WTC11 (cell line): ENCODE data around the gene TMEM52. TPM values are rescaled to one million over a fixed set of nuclear protein-coding genes. Genes with fewer than 3 reads are reported as not detected.

Source experiments
- ATAC-seq: fragments of 200-7000 bp; cut with Tn5 transposase; 2 replicates; pipeline ENCODE4 v1.10.0; 2021; ENCODE audit warnings: mild to moderate bottlenecking, moderate library complexity
- CTCF ChIA-PET: fragments of 300-600 bp; sonication (Branson Sonifier 250); formaldehyde crosslinking; loops from one replicate; lab custom pipeline; 2021; ENCODE audit warnings: antibody characterized with exemption; lab: Charles Lee
- POLR2A ChIA-PET: fragments of 350-600 bp; sonication (Branson Sonifier 250); formaldehyde crosslinking; loops from one replicate; lab custom pipeline; 2021; ENCODE audit warnings: antibody characterized with exemption; lab: Charles Lee
- DNase-seq: peaks from one replicate; pipeline ENCODE4 v3.0.0; 2021; ENCODE audit warnings: low spot score
- H3K27ac Mint-ChIP-seq: 2 replicates; pipeline ENCODE4 v1.8.0; 2021; ENCODE audit warnings: mixed read lengths
- H3K27me3 Mint-ChIP-seq: 2 replicates; pipeline ENCODE4 v1.8.0; 2021; ENCODE audit warnings: low read depth, mild to moderate bottlenecking, moderate library complexity, mixed read lengths
- H3K36me3 Mint-ChIP-seq: 2 replicates; pipeline ENCODE4 v1.8.0; 2021; ENCODE audit warnings: mixed read lengths
- H3K4me1 Mint-ChIP-seq: 2 replicates; pipeline ENCODE4 v1.8.0; 2022; ENCODE audit warnings: mixed read lengths
- H3K4me3 Mint-ChIP-seq: 2 replicates; pipeline ENCODE4 v1.8.0; 2021; ENCODE audit warnings: mild to moderate bottlenecking, moderate library complexity, mixed read lengths
- H3K9me3 Mint-ChIP-seq: 2 replicates; pipeline ENCODE4 v1.8.0; 2021; ENCODE audit warnings: mixed read lengths
- AFF4 ChIP-seq: sonication (generic); formaldehyde crosslinking; IDR thresholded peaks from 2 replicates; pipeline ENCODE4 v1.8.1; 2023; ENCODE audit warnings: mild to moderate bottlenecking, missing genetic modification reagents, borderline replicate concordance
- CBFB ChIP-seq: sonication (generic); formaldehyde crosslinking; IDR thresholded peaks from 2 replicates; pipeline ENCODE4 v1.8.1; 2022; ENCODE audit warnings: mild to moderate bottlenecking, low read depth, missing genetic modification reagents
- CTCF ChIP-seq: fragments of 200-600 bp; IDR thresholded peaks from 2 replicates; pipeline ENCODE4 v1.8.0; 2022; ENCODE audit warnings: antibody characterized with exemption
- E2F5 ChIP-seq: sonication (generic); formaldehyde crosslinking; IDR thresholded peaks from 2 replicates; pipeline ENCODE4 v1.8.1; 2022; ENCODE audit warnings: mild to moderate bottlenecking, moderate library complexity, missing genetic modification reagents
- ELF4 ChIP-seq: sonication (generic); formaldehyde crosslinking; IDR thresholded peaks from 2 replicates; pipeline ENCODE4 v1.8.1; 2022; ENCODE audit warnings: low read depth, mild to moderate bottlenecking, moderate library complexity, missing genetic modification reagents
- FOXK1 ChIP-seq: sonication (generic); formaldehyde crosslinking; IDR thresholded peaks from 2 replicates; pipeline ENCODE4 v1.8.0; 2022; ENCODE audit warnings: mild to moderate bottlenecking, moderate library complexity, missing genetic modification reagents
- FOXP1 ChIP-seq: sonication (generic); formaldehyde crosslinking; IDR thresholded peaks from 2 replicates; pipeline ENCODE4 v1.8.0; 2022; ENCODE audit warnings: missing genetic modification reagents, mild to moderate bottlenecking, moderate library complexity, borderline replicate concordance
- GABPB1 ChIP-seq: sonication (generic); formaldehyde crosslinking; IDR thresholded peaks from 2 replicates; pipeline ENCODE4 v1.8.1; 2023; ENCODE audit warnings: mild to moderate bottlenecking, missing genetic modification reagents
- GRHL2 ChIP-seq: fragments of 250-450 bp; sonication (Bioruptor Pico); IDR thresholded peaks from 2 replicates; pipeline ENCODE4 v1.8.0; 2022; ENCODE audit warnings: mild to moderate bottlenecking, moderate library complexity; ENCODE audit not compliant: insufficient replicate concordance, severe bottlenecking
- IRF2 ChIP-seq: sonication (generic); formaldehyde crosslinking; IDR thresholded peaks from 2 replicates; pipeline ENCODE4 v1.8.0; 2022; ENCODE audit warnings: low read depth, missing genetic modification reagents, borderline replicate concordance
- JUN ChIP-seq: sonication (generic); formaldehyde crosslinking; IDR thresholded peaks from 2 replicates; pipeline ENCODE4 v1.8.0; 2023; ENCODE audit warnings: mild to moderate bottlenecking, missing genetic modification reagents
- MYBL2 ChIP-seq: sonication (generic); formaldehyde crosslinking; IDR thresholded peaks from 2 replicates; pipeline ENCODE4 v1.8.1; 2023; ENCODE audit warnings: mild to moderate bottlenecking, moderate library complexity, missing genetic modification reagents
- NR2C2 ChIP-seq: sonication (generic); formaldehyde crosslinking; IDR thresholded peaks from 2 replicates; pipeline ENCODE4 v1.8.0; 2022; ENCODE audit warnings: mild to moderate bottlenecking, missing genetic modification reagents
- PRRX2 ChIP-seq: fragments of 250-450 bp; sonication (Bioruptor Pico); IDR thresholded peaks from 2 replicates; pipeline ENCODE4 v1.8.0; 2021; ENCODE audit warnings: mild to moderate bottlenecking
- RELA ChIP-seq: sonication (generic); formaldehyde crosslinking; IDR thresholded peaks from 2 replicates; pipeline ENCODE4 v1.8.1; 2022; ENCODE audit warnings: missing genetic modification reagents, mild to moderate bottlenecking, borderline replicate concordance
- ZNF219 ChIP-seq: sonication (generic); formaldehyde crosslinking; IDR thresholded peaks from 2 replicates; pipeline ENCODE4 v1.8.0; 2023; ENCODE audit warnings: missing genetic modification reagents, mild to moderate bottlenecking, borderline replicate concordance
- ZNF232 ChIP-seq: sonication (generic); formaldehyde crosslinking; IDR thresholded peaks from 2 replicates; pipeline ENCODE4 v1.8.0; 2022; ENCODE audit warnings: mild to moderate bottlenecking, missing genetic modification reagents
- ZNF423 ChIP-seq: fragments of 250-450 bp; sonication (Bioruptor Pico); IDR thresholded peaks from 2 replicates; pipeline ENCODE4 v2.1.2; 2022; ENCODE audit warnings: mild to moderate bottlenecking, moderate library complexity
- total RNA-seq: library from RNA; stranded (reverse); gene quantifications from 3 replicates; pipeline ENCODE4 v1.2.3, GENCODE V29; 2021
- TF ChIP-seq, protein P1 (sequence below): sonication (generic); formaldehyde crosslinking; IDR thresholded peaks from 2 replicates; pipeline ENCODE4 v1.8.0; 2022; ENCODE audit warnings: missing genetic modification reagents
- TF ChIP-seq, protein P2 (sequence below): fragments of 250-450 bp; sonication (Bioruptor Pico); conservative IDR thresholded peaks from 2 replicates; pipeline ENCODE4 v1.9.0; 2021; ENCODE audit warnings: mild to moderate bottlenecking

The TMEM52 gene
- total RNA-seq, 1 experiment from 2014 or later = 21.9 TPM

DNA sequence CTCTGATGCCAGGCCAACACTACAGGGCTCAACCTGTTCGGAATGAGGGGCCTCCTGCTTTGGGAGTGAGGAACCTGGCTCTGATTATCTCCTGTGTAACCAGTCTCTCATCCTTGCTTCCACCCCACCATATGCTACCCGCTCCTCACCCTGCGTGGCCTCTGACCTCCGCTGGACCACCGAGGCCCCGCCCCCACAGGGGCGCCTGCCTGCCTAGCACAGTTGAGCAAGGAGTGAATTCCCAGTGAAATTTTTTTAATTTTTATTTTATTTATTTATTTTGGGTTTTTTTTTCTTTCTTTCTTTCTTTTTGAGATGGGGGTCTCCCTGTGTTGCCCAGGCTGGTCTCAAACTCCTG is 26.3 kb downstream of the TMEM52 start:
- Mint-ChIP-seq H3K4me3 (peak overlapping the region; percentile 77), H3K27ac (no peak overlapping the region), H3K36me3 (no peaks in the 10 kb centered on the region), H3K9me3 (no peaks in the 10 kb centered on the region), H3K4me1 (peaks cover 42% of the 10 kb centered on the region), H3K27me3 (no peaks in the 10 kb centered on the region; the same call in 1 of the 2 replicates)
- POLR2A ChIA-PET = no interaction called here
- no peak for ATAC-seq
- no peak for TF ChIP-seq CTCF
- no peak for TF ChIP-seq ELF4 (CRISPR knock-in tag)
- TF ChIP-seq JUN (CRISPR knock-in tag) = no peak
- no peak for TF ChIP-seq RELA (CRISPR knock-in tag)
- no peak for TF ChIP-seq NR2C2
- TF ChIP-seq FOXP1 (CRISPR knock-in tag) = no peak
- TF ChIP-seq ZNF423 (CRISPR knock-in tag) = no peak
- TF ChIP-seq IRF2 (CRISPR knock-in tag) = no peak
- TF ChIP-seq, protein P1, sequence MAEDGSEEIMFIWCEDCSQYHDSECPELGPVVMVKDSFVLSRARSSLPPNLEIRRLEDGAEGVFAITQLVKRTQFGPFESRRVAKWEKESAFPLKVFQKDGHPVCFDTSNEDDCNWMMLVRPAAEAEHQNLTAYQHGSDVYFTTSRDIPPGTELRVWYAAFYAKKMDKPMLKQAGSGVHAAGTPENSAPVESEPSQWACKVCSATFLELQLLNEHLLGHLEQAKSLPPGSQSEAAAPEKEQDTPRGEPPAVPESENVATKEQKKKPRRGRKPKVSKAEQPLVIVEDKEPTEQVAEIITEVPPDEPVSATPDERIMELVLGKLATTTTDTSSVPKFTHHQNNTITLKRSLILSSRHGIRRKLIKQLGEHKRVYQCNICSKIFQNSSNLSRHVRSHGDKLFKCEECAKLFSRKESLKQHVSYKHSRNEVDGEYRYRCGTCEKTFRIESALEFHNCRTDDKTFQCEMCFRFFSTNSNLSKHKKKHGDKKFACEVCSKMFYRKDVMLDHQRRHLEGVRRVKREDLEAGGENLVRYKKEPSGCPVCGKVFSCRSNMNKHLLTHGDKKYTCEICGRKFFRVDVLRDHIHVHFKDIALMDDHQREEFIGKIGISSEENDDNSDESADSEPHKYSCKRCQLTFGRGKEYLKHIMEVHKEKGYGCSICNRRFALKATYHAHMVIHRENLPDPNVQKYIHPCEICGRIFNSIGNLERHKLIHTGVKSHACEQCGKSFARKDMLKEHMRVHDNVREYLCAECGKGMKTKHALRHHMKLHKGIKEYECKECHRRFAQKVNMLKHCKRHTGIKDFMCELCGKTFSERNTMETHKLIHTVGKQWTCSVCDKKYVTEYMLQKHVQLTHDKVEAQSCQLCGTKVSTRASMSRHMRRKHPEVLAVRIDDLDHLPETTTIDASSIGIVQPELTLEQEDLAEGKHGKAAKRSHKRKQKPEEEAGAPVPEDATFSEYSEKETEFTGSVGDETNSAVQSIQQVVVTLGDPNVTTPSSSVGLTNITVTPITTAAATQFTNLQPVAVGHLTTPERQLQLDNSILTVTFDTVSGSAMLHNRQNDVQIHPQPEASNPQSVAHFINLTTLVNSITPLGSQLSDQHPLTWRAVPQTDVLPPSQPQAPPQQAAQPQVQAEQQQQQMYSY (CRISPR knock-in tag) = no peak
- no peak for TF ChIP-seq PRRX2
- no peak for TF ChIP-seq GABPB1 (CRISPR knock-in tag)
- no peak for TF ChIP-seq ZNF219
- TF ChIP-seq, protein P2, sequence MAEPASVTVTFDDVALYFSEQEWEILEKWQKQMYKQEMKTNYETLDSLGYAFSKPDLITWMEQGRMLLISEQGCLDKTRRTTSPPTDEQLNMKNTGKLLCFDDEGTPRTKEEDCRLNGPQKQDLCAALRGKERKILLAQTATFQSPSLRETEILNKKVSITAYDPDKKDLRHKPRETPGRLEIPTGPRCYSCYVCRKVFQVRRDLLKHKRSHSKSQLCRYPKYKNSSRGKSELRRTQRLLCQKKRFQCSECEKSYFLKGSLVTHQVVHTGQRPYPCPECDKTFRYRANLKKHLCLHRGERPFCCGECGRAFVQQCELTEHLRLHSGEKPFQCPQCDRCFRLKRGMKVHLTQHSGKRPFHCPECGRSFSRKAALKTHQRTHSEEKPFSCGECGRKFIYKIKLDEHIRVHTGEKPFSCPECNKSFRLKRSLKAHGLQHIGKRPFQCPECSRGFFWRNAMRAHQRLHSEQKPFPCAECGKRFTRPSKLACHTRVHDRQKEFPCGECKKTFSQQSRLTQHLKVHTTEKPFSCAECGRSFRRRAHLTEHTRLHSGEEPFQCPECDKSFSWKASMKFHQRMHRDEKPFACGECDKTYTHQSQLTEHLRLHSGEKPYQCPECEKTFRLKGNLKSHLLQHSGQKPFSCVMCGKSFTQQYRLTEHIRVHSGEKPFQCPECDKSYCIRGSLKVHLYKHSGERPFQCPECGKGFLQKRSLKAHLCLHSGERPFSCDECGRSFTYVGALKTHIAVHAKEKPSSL (CRISPR knock-in tag) = no peak
- no peak for TF ChIP-seq AFF4
- no peak for TF ChIP-seq E2F5 (CRISPR knock-in tag)
- no peak for TF ChIP-seq GRHL2 (CRISPR knock-in tag)
- no peak for TF ChIP-seq CBFB (CRISPR knock-in tag)
- TF ChIP-seq ZNF232 (CRISPR knock-in tag) = no peak
- no peak for TF ChIP-seq MYBL2 (CRISPR knock-in tag)
- TF ChIP-seq FOXK1 = no peak
- CTCF ChIA-PET = interaction anchor here (2.0 kb wide), 1 partner anchor 13 kb away, joined by 8 read pairs; no protein-coding TSS in a partner anchor
- no peak for DNase-seq
